COLO668 (cell line): ENCODE measurements around the gene TMEM205.

Experiments
- DNase-seq: peaks from one replicate; lab custom pipeline; 2025; ENCODE audit not compliant: unreplicated experiment; lab: John Stamatoyannopoulos, UW

TMEM205 gene

GRCh38 chr19:11304936-11305335 lies 41.1 kb downstream of the TMEM205 start:
- no peak for DNase-seq

- no peak for DNase-seq
These were observed 45.3 kb downstream of the TMEM205 start for GRCh38 chr19:11300811-11301120.

- DNase-seq: no peak
These were observed 45.9 kb downstream of the TMEM205 start for GRCh38 chr19:11299946-11300810.

- DNase-seq: no peak
These were observed 49.8 kb downstream of the TMEM205 start for GRCh38 chr19:11296264-11296663.

- peak; percentile 76 for DNase-seq
These were observed 50.3 kb downstream of the TMEM205 start, which contains the start of gene TSPAN16 for GRCh38 chr19:11295665-11296245. Gene TSPAN16 (plus strand): TSS chr19:11296160. CDS start chr19:11296298, 138 bp downstream.

GRCh38 chr19:11295180-11295579 lies 50.9 kb downstream of the TMEM205 start:
- no peak for DNase-seq

GRCh38 chr19:11293433-11294389 lies 52.4 kb downstream of the TMEM205 start:
- DNase-seq: peak; percentile 85
